ENCODE results near the gene SGK1.
"Not testable (repeated sequence)": the region's sequence is repeated elsewhere in the genome, so short reads cannot be mapped to it uniquely, and the experiment has no call there.

SGK1 gene

DNA sequence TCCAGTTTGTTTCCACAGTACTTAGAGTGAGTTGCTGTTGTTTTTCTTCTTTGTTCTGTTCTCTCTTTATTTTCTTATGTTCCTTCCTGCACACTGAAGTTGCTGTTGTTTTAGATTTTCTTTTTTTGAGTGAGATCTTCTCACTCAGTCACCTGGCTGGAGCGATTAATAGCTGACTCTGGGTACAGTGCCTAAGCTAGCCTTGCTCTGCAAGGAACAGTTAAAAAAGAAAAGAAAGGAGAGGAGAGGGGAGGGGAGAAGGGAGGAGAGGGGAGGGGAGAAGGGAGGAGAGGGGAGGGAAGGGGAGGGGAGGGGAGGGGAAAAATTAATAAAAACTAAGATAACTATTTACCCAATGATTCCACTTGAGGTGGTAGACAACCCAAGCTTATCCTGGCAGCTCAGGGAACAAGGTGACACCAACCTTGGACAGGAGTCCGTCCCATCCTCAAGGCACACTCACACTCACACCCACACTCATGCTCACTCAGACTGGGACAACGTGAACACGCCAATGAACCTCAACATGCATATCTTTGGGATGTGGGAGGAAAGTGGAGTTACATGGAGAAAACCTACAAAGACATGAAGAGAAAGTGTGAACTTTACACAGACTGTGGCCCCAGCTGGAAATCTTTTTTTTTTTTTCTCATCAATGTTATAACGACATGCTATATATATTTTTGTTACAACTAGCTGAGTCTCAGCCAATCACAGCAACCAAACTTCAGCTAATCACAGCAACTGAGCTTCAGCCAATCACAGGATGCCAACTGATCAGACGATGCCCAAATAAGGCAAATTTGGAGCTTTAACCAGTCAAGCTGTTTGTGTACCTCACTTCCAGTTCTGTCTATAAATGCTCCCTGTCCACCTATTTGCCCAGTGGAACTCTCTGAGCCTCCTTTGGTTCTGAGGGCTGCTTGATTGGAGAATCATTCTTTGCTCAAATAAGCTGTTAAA lies 124.1 kb downstream of the SGK1 start:
- no peak for DNase-seq (ENCODE audit: low read depth in 2 of 3, low spot score in 1 of 3)

- DNase-seq (ENCODE audit: low read depth in 2 of 3, low spot score in 1 of 3): not testable (repeated sequence)
Measured at GRCh38 chr6:134192609-134193008, 125.3 kb downstream of the SGK1 start.

DNA sequence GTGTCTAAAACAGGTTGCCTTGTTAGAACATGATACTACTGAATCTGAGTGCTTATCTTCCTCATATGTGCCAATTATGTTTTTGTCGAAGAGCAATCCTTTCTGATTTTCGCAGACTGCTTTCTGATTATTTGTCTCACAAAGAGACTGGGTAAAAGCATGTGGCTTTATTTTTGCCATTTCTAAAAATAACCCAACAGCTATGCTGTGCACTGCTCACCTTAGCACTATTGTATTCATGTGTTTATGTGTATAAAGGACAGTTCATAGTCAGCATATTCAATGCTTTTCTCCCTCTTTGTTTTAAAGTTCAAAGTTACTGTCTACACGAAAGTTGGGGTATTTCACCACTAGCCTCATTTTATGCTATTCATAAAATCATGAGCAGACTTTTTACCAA lies 127.0 kb downstream of the SGK1 start:
- no peak for DNase-seq (ENCODE audit: low read depth in 2 of 3, low spot score in 1 of 3)

DNA sequence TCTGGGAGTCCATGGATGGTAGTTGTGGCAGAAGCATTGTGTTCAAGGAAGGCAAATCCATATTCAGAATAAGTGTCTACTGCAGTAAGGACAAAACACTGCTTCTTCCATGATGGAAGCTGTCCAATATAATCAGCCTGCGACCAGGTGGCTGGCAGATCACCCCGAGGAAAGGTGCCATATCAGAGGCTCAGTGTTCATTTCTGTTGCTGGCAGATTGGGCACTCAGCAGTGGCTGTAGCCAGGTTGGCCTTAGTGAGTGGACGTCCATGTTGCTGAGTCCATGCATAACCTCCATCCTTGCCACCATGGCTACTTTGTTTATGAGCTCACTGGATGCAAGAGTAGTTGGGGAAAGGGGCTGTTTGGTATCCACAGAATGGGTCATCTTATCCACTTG lies 130.2 kb downstream of the SGK1 start:
- DNase-seq (ENCODE audit: low read depth in 2 of 3, low spot score in 1 of 3): no peak

- no peak for DNase-seq (ENCODE audit: low read depth in 2 of 3, low spot score in 1 of 3)
Measured at GRCh38 chr6:134187154-134187553, 130.8 kb downstream of the SGK1 start.

- no peak for DNase-seq (ENCODE audit: low read depth in 2 of 3, low spot score in 1 of 3)
Measured at GRCh38 chr6:134186355-134186754, 131.6 kb downstream of the SGK1 start.

GRCh38 chr6:134185277-134185676 lies 132.6 kb downstream of the SGK1 start:
- no peak for DNase-seq (ENCODE audit: low read depth in 2 of 3, low spot score in 1 of 3)

DNA sequence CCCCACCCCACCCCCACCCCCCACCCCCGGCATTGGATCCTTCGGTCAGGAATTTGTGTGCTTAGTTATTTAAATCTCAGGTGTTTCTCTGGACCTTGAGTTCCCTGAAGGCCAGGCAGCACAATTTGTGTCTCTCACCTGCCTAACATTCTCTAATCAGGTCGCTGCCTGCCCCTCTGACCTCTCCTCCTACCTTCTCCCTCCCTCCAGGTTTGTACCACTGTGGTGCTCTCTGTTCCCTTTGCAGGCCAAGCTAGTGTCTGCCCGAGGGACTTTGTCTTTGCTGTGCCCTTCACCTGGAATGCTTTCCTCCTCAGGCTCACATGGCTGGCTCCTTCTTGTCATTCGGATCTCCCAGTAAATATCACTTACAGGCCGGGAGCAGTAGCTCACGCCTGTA lies 134.1 kb downstream of the SGK1 start:
- DNase-seq (ENCODE audit: low read depth in 2 of 3, low spot score in 1 of 3): no peak

- no peak for DNase-seq (ENCODE audit: low read depth in 2 of 3, low spot score in 1 of 3)
Measured at GRCh38 chr6:134182528-134182927, 135.4 kb downstream of the SGK1 start.

- DNase-seq (ENCODE audit: low read depth in 2 of 3, low spot score in 1 of 3): not testable (repeated sequence)
Measured at GRCh38 chr6:134181726-134182125, 136.2 kb downstream of the SGK1 start.

- DNase-seq (ENCODE audit: low read depth in 2 of 3, low spot score in 1 of 3): not testable (repeated sequence)
Measured at GRCh38 chr6:134181251-134181650, 136.7 kb downstream of the SGK1 start.

- not testable (repeated sequence) for DNase-seq (ENCODE audit: low read depth in 2 of 3, low spot score in 1 of 3)
Measured at GRCh38 chr6:134180540-134180939, 137.4 kb downstream of the SGK1 start.

DNA sequence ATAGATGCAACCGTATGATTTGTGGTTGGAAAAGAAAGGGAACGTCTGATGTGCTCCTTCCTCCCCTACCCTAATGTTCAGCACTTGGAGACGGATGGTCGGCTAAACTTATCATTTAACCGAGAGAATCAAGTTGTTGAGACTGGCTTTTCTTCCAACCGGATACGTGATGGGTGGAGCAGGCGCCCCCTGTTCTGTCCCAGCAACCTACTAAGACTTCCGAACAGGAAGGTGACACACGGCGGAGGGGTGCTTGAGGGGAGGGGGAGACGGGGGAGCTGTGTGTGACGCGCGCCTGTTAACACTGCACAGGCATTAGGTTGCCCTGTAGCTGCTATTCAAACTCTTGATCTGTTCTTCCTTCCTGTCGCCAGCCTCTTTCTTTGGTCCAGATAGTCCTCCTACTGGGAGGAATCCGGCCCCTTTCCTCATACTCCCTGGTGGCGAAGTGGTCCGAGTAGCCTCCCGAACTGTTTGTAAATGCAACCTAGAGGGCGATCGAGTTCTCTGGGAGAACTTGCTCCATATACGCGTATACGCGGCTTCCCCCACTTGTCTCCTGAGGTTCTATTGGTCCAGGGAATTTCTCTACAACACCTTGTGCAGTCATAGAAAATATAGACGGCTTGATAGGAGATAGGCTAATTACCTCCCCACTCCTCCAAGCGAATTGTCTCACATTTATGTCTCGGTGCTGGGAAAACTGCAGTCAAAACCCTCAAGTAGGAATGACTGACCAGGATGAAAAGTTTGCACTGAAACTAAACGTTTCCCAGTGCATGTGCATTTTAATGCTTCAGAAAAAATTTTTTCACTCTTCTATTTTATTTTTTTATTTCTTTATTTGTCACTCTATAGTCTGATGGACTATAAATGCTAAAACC lies 139.5 kb downstream of the SGK1 start:
- peak; percentile 55 to 66 (median 61) for DNase-seq (ENCODE audit: low read depth in 2 of 3, low spot score in 1 of 3)

DNA sequence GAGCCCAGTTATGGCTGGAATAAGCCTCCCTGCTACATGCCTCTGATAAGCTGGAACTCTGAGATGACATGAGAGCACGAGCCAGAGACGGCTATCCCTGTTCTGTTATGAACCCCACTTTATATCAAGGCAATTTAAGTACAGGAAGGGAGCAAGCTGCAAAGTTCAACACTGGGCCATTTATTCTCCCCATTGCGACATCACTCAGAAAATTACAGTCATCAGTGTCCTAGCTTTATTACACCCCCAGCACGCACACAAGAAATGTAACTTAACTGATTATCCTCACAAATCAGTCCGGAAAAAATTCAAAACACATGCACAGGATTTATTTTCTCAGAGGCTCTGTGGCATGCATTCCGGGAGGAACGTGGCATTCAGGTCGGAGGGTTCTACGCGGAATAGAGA lies 140.2 kb downstream of the SGK1 start:
- DNase-seq (ENCODE audit: low read depth in 2 of 3, low spot score in 1 of 3): no peak

DNA sequence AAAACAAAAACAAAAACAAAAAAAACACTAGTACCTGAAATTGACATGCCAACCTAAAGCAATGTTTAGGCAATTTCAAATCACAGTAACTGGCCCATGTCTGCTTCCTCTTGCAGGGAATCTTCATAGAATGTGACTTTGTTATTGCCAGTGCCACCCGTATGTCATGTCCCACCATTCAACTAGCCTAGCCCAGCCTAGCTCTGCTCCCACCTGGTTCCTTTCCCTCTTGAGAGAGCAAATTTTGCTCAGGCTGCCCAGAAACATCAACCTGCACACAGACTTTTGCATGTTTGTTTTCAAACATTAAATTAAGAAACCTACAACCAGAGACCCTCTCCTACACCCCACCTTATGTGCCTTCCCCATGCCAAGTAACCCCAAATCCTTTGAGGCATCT lies 140.7 kb downstream of the SGK1 start:
- DNase-seq (ENCODE audit: low read depth in 2 of 3, low spot score in 1 of 3): no peak

GRCh38 chr6:134176264-134176975 lies 141.5 kb downstream of the SGK1 start:
- DNase-seq (ENCODE audit: low read depth in 2 of 3, low spot score in 1 of 3): no peak

DNA sequence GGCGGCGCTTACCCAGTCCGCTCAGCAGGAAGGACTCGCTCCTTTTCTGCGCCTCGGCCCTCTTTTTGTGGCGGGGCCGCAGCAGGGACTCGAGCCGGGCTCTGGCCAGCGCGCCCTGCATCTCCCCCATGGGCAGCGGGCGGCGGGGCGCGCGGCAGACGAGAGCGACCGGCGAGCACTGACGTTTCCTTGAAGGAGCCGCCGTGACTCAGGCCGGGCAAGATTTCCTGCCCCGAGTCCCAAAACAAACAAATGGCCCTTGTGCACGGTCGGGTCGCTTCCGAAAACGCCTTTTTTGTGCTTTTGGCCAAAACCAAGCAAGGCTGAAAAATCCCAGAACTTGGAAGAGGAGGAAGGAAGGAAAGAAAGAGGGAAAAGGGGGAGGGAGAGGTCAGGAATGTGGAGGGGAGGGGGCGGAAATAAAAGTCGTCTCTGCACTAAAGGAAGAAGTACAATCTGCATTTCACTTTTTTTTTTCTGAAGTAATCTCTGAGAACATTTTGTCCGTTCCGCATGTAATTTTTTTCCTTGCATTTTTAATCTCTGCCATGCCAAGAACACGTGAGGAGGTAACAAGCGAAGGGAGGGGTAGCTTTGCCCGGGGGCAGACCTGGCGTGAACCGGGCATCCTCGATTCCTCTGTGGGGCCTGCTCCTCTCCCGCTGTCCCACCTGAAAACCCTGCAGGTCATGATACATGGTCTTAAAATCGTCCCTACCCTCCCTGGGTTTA lies 142.2 kb downstream of the SGK1 start:
- DNase-seq (ENCODE audit: low read depth in 2 of 3, low spot score in 1 of 3): peak; percentile 19 to 48 (median 22)

- DNase-seq (ENCODE audit: low read depth in 2 of 3, low spot score in 1 of 3): peak; percentile 86 to 92 (median 90)
Measured at GRCh38 chr6:134174672-134175531, 143.0 kb downstream of the SGK1 start.

DNA sequence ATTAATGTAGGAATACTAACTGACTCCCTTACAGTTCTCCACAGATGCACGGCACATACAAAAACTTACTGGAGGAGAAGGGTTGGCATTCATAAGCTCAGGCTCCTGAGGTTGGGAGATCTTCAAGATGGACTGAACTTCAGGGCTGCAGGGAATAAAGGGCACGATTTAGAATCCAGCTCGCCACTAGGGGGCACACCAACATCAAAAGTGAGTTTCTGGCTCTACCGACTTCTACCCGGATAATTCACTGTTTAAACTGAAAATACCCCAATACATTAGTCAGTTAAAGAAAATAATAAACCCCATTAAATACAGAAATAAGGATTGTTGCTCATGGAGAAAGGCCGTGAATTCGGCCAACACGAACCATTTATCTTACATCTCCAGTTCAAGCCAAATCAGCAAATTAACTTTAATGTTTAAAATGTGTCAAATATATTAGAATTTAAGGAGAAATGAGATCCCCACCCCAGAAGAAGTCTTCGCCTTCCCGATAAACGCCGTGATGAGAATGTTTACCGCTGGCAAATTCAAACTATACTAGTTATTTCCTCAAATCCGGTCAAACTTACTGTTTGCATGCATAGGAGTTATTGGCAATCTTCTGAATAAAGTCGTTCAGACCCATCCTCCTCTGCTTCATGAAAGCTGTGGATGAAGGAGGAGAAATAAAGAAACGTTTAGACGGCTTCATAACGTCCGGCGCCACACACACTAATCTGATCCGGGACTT lies 143.8 kb downstream of the SGK1 start:
- DNase-seq (ENCODE audit: low read depth in 2 of 3, low spot score in 1 of 3): peak; percentile 75 to 91 (median 82)
